ENCODE results near the gene KLHL25.
A peak's percentile ranks its signal among the peaks of the same experiment; 100 is the strongest.
"Not testable (repeated sequence)": the region's sequence is repeated elsewhere in the genome, so short reads cannot be mapped to it uniquely, and the experiment has no call there.

KLHL25 gene

GRCh38 chr15:85794598-85795336 lies at the start of gene KLHL25:
Gene KLHL25 (minus strand): TSS chr15:85794925. CDS start chr15:85769810, 25,115 bp downstream.
- peak; percentile 99 for DNase-seq (ENCODE audit: low spot score)

GRCh38 chr15:85840802-85841152 lies 46.1 kb upstream of the KLHL25 start:
- no peak for DNase-seq (ENCODE audit: low spot score)

- DNase-seq (ENCODE audit: low spot score) = peak; percentile 95
These were observed 45.5 kb upstream of the KLHL25 start for GRCh38 chr15:85840079-85840801.

GRCh38 chr15:85839643-85840042 lies 44.9 kb upstream of the KLHL25 start:
- DNase-seq (ENCODE audit: low spot score) = no peak

GRCh38 chr15:85838655-85839054 lies 43.9 kb upstream of the KLHL25 start:
- no peak for DNase-seq (ENCODE audit: low spot score)

- no peak for DNase-seq (ENCODE audit: low spot score)
These were observed 43.2 kb upstream of the KLHL25 start for GRCh38 chr15:85837881-85838280.

- DNase-seq (ENCODE audit: low spot score) = no peak
These were observed 42.3 kb upstream of the KLHL25 start for GRCh38 chr15:85837011-85837433.

- no peak for DNase-seq (ENCODE audit: low spot score)
These were observed 39.9 kb upstream of the KLHL25 start for GRCh38 chr15:85834651-85835050.

GRCh38 chr15:85832394-85832793 lies 37.7 kb upstream of the KLHL25 start:
- no peak for DNase-seq (ENCODE audit: low spot score)

GRCh38 chr15:85831415-85832113 lies 36.8 kb upstream of the KLHL25 start:
- peak; percentile 62 for DNase-seq (ENCODE audit: low spot score)

GRCh38 chr15:85829754-85830153 lies 35.0 kb upstream of the KLHL25 start:
- not testable (repeated sequence) for DNase-seq (ENCODE audit: low spot score)

- DNase-seq (ENCODE audit: low spot score) = no peak
These were observed 34.1 kb upstream of the KLHL25 start for GRCh38 chr15:85828874-85829273.

- DNase-seq (ENCODE audit: low spot score) = no peak
These were observed 33.4 kb upstream of the KLHL25 start for GRCh38 chr15:85828126-85828525.

- DNase-seq (ENCODE audit: low spot score) = no peak
These were observed 32.2 kb upstream of the KLHL25 start for GRCh38 chr15:85826756-85827515.

GRCh38 chr15:85825719-85826118 lies 31.0 kb upstream of the KLHL25 start:
- no peak for DNase-seq (ENCODE audit: low spot score)

- DNase-seq (ENCODE audit: low spot score) = no peak
These were observed 30.4 kb upstream of the KLHL25 start for GRCh38 chr15:85825118-85825517.

GRCh38 chr15:85821545-85821944 lies 26.8 kb upstream of the KLHL25 start:
- DNase-seq (ENCODE audit: low spot score) = no peak

- DNase-seq (ENCODE audit: low spot score) = no peak
These were observed 25.2 kb upstream of the KLHL25 start for GRCh38 chr15:85819938-85820337.

- DNase-seq (ENCODE audit: low spot score) = no peak
These were observed 18.5 kb upstream of the KLHL25 start for GRCh38 chr15:85813234-85813633.

GRCh38 chr15:85810075-85810474 lies 15.3 kb upstream of the KLHL25 start:
- no peak for DNase-seq (ENCODE audit: low spot score)

- no peak for DNase-seq (ENCODE audit: low spot score)
These were observed 10.7 kb upstream of the KLHL25 start for GRCh38 chr15:85805420-85805819.

- DNase-seq (ENCODE audit: low spot score) = no peak
These were observed 9.9 kb upstream of the KLHL25 start for GRCh38 chr15:85804481-85805170.

Measured in iPS-NIHi11 (cell line).